Measurements from ENCODE around the gene CHRNB4. TPM values are rescaled to one million over a fixed set of nuclear protein-coding genes. Genes with fewer than 3 reads are reported as not detected.

The CHRNB4 gene
- total and polyA plus RNA-seq, 2 donors (not counting 3 experiments of a cell fraction or from before 2014, with no cell fraction given) = 0.08 TPM; not detected in 1

DNA sequence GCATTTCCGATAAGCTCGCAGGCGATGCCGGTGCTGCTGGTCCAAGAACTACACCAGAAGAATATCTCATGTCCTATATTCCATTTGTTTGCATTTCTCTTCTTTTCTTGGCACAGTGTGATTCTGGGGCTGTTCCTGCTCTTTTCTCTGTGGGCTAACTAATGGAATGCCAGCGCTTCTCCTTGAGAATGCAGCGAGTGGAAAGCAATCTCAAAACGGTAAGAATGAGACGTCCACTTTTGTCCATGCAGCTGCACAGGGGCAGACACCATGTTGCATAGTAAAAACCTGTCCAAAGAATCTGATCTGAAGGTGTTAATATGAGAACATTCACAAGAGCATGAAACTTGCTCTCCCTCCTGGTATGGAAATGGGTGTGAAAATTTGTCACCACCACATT, 13.7 kb downstream of the CHRNB4 start:
- Histone ChIP-seq H3K4me3 (replicated peaks in 1 of 3; ENCODE audit: insufficient read depth in 1 of 3, low read depth in 1 of 3, low read length in 3 of 3) (no peak overlapping the region), H2AFZ (ENCODE audit: low read depth, low read length) (no peak overlapping the region), H3K9me3 (replicated peaks; ENCODE audit: control insufficient read depth, insufficient read depth, low read length) (no peaks in the 10 kb centered on the region), H3K9me1 (replicated peaks; ENCODE audit: control insufficient read depth, extremely low read depth, insufficient read depth, low read length) (no peaks in the 10 kb centered on the region), H3K4me1 (ENCODE audit: control insufficient read depth, extremely low read depth, insufficient read depth, low read length) (no peaks in the 10 kb centered on the region), H3K27me3 (ENCODE audit: control insufficient read depth in 2 of 2, insufficient read depth in 2 of 2, low read length in 2 of 2) (peaks cover 7 to 14% of the 10 kb centered on the region in 2 experiments), H4K20me1 (replicated peaks; ENCODE audit: control insufficient read depth, extremely low read depth, insufficient read depth, low read length) (no peaks in the 10 kb centered on the region), H3K4me2 (ENCODE audit: insufficient read depth, low read length) (no peak overlapping the region), H3K9ac (replicated peaks; ENCODE audit: extremely low read depth, insufficient read depth, low read length) (no peak overlapping the region), H3K36me3 (ENCODE audit: control insufficient read depth in 2 of 2, extremely low read depth in 1 of 2, insufficient read depth in 2 of 2, low read length in 2 of 2) (no peaks in the 10 kb centered on the region), H3K27ac (ENCODE audit: insufficient read depth, low read depth, low read length) (no peak overlapping the region), H3K79me2 (ENCODE audit: control insufficient read depth, insufficient read depth, low read length) (no peaks in the 10 kb centered on the region)
- no TSS peak for BruUV-seq (replicated peaks)
- DNase-seq (ENCODE audit: low read depth, low spot score) (no peak), FAIRE-seq (no peak)
- ChIA-PET POLR2A (no interaction called here), CTCF (interaction anchor here (1.1 to 3.2 kb wide), 2 partner anchors 11 to 13 kb away, joined by 3 to 12 read pairs; no protein-coding TSS in a partner anchor)
- TF ChIP-seq EZH2 (IDR thresholded peaks at IDR 0.05; ENCODE audit: borderline replicate concordance, low read depth, low read length, severe bottlenecking) (no peak), MYC (IDR thresholded peaks at IDR 0.05; ENCODE audit: low read depth, low read length) (no peak), FOS (IDR thresholded peaks at IDR 0.05; ENCODE audit: borderline replicate concordance, insufficient read depth, low read length) (no peak), JUN (IDR thresholded peaks at IDR 0.05; ENCODE audit: borderline replicate concordance, insufficient read depth, insufficient read length, low read depth) (no peak), POLR2AphosphoS5 (IDR thresholded peaks at IDR 0.05; ENCODE audit: insufficient read depth, low read depth, low read length) (no peak), GATA2 (IDR thresholded peaks at IDR 0.05; ENCODE audit: insufficient read depth, insufficient read length, low read depth, low read length) (no peak), POLR2A (IDR thresholded peaks at IDR 0.05; ENCODE audit: low read depth, low read length) (no peak)
- TF ChIP-seq, protein P1, sequence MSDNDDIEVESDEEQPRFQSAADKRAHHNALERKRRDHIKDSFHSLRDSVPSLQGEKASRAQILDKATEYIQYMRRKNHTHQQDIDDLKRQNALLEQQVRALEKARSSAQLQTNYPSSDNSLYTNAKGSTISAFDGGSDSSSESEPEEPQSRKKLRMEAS (IDR thresholded peaks at IDR 0.05; ENCODE audit: insufficient read depth, insufficient read length) = no peak
- TF ChIP-seq, protein P2, sequence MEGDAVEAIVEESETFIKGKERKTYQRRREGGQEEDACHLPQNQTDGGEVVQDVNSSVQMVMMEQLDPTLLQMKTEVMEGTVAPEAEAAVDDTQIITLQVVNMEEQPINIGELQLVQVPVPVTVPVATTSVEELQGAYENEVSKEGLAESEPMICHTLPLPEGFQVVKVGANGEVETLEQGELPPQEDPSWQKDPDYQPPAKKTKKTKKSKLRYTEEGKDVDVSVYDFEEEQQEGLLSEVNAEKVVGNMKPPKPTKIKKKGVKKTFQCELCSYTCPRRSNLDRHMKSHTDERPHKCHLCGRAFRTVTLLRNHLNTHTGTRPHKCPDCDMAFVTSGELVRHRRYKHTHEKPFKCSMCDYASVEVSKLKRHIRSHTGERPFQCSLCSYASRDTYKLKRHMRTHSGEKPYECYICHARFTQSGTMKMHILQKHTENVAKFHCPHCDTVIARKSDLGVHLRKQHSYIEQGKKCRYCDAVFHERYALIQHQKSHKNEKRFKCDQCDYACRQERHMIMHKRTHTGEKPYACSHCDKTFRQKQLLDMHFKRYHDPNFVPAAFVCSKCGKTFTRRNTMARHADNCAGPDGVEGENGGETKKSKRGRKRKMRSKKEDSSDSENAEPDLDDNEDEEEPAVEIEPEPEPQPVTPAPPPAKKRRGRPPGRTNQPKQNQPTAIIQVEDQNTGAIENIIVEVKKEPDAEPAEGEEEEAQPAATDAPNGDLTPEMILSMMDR (IDR thresholded peaks at IDR 0.05; ENCODE audit: extremely low read depth in 1 of 2, insufficient read depth in 1 of 2, low read depth in 1 of 2, low read length in 2 of 2) = no peak
- dilution Hi-C loops (cut with MboI; ENCODE audit: extremely low pct_ligation_motif_present, low sequenced_read_pairs) = no loop called here
- intact Hi-C loops (cut with micrococcal nuclease) = no loop called here

Data from endothelial cell of umbilical vein (primary cell).